ENCODE results near the gene MAPK6. TPM values are rescaled to one million over a fixed set of nuclear protein-coding genes. Genes with fewer than 3 reads are reported as not detected.
A peak's percentile ranks its signal among the peaks of the same experiment; 100 is the strongest.

MAPK6 gene
- total RNA-seq (2021; fragmentation: NEBNext Ultra II Directional; extraction: Animal tissue kit (Norgen Biotek cat#: 25700)) (108 and 115 TPM in 2 replicates), polyA plus RNA-seq (2011; rRNA removed) (15.4 and 22.6 TPM in 2 replicates), polyA minus RNA-seq (2011; rRNA and poly(A)+ RNA removed) (74.0 and 90.1 TPM in 2 replicates)
- polyA plus RNA-seq (2011; cell fraction: cytosol; rRNA removed) = 34.2 TPM
- polyA plus RNA-seq (2011; cell fraction: nucleus; rRNA removed) = 16.3 TPM
- polyA plus RNA-seq (2012, experiment 1 of 2) = 29.3 to 60.9 TPM (median 37.5 TPM) in 4 replicates
- 3.8 TPM for polyA plus RNA-seq (2012, experiment 2 of 2)
- 51.0 TPM for polyA plus RNA-seq (2013, experiment 1 of 2)
- 51.3 TPM for polyA plus RNA-seq (2013, experiment 2 of 2)
- polyA minus RNA-seq (2011; cell fraction: cytosol; rRNA and poly(A)+ RNA removed) = 53.2 TPM
- 46.9 TPM for polyA minus RNA-seq (2011; cell fraction: nucleus; rRNA and poly(A)+ RNA removed)
- long read RNA-seq, experiment 1, full-length matches to known transcripts = 22 of 114 reads
- long read RNA-seq, experiment 1, partial matches to known transcripts = 84 of 114 reads
- long read RNA-seq, experiment 1, other reads (novel, unspliced or antisense) = 8 of 114 reads
- long read RNA-seq, experiment 2, full-length matches to known transcripts = 44 of 96 reads
- long read RNA-seq, experiment 2, partial matches to known transcripts = 42 of 96 reads
- long read RNA-seq, experiment 2, other reads (novel, unspliced or antisense) = 10 of 96 reads

- no peak within 1 kb of the TSS for H3K23ac ChIP-seq (ENCODE audit: insufficient read length)
- H3K56ac ChIP-seq (replicated peaks; ENCODE audit: insufficient read length, low read depth, low read length) = peak within 1 kb of the TSS; percentile 74
- FAIRE-seq = no peak
- peaks cover 2 to 12% (median 4%) of the 10 kb centered on the region in 4 experiments; a peak in 5 of 7 replicates for H3K4me1 ChIP-seq (replicated peaks in 1 of 4; ENCODE audit: control insufficient read depth in 3 of 4, insufficient read depth in 4 of 4, low read length in 3 of 4)
- H2AK5ac ChIP-seq (ENCODE audit: low read depth, low read length) = no peak within 1 kb of the TSS
- H2BK15ac ChIP-seq (ENCODE audit: low read length) = peak within 1 kb of the TSS; percentile 46; the same call in 1 of the 2 replicates
- peak within 1 kb of the TSS; percentile 99 for H4K5ac ChIP-seq (ENCODE audit: insufficient read length, low read depth, low read length)
- H3K4ac ChIP-seq (replicated peaks; ENCODE audit: insufficient read length, low read depth, low read length) = no peak within 1 kb of the TSS
- H4K20me1 ChIP-seq (replicated peaks in 1 of 2; ENCODE audit: control insufficient read depth in 1 of 2, insufficient read depth in 2 of 2, low read length in 2 of 2) = peaks cover 2% of the 10 kb centered on the region in 2 experiments
- peak within 1 kb of the TSS; percentile 74 to 76 for H3K4me2 ChIP-seq (ENCODE audit: insufficient read depth in 1 of 2, low read depth in 2 of 2, low read length in 2 of 2)
- ChIA-PET CTCF (ENCODE audit: partially characterized antibody) (no interaction called here), POLR2A (ENCODE audit: partially characterized antibody) (interaction anchor here (0.6 to 2.6 kb wide), 10 partner anchors 12 to 450 kb away, joined by 3 to 15 read pairs (median 4); partner anchors contain the start of genes BCL2L10 and LEO1)
- no peak within 1 kb of the TSS for H2BK20ac ChIP-seq (ENCODE audit: low read length)
- no peaks in the 10 kb centered on the region for H3K23me2 ChIP-seq (ENCODE audit: low read depth, low read length)
- no peak within 1 kb of the TSS for H2BK120ac ChIP-seq (replicated peaks; ENCODE audit: low read depth, low read length)
- peak within 1 kb of the TSS; percentile 99 for H4K8ac ChIP-seq (ENCODE audit: extremely low read depth, insufficient read depth, low read length)
- H2BK12ac ChIP-seq (ENCODE audit: low read depth, low read length) = no peak within 1 kb of the TSS; the same call in 1 of the 2 replicates
- no peak within 1 kb of the TSS for H3K14ac ChIP-seq (ENCODE audit: insufficient read length)
- H4K91ac ChIP-seq (replicated peaks; ENCODE audit: insufficient read length, low read length) = peak within 1 kb of the TSS; percentile 82
- H2BK5ac ChIP-seq (ENCODE audit: low read depth, low read length) = peak within 1 kb of the TSS; percentile 91
- H3K9me3 ChIP-seq (ENCODE audit: insufficient read depth in 2 of 2, low read depth in 1 of 2, low read length in 1 of 2) = no peaks in the 10 kb centered on the region
- H3K4me3 ChIP-seq (ENCODE audit: extremely low read depth in 1 of 4, insufficient read depth in 2 of 4, low read depth in 3 of 4, low read length in 4 of 4) = peak within 1 kb of the TSS; percentile 76 to 96 (median 92)
- H3K18ac ChIP-seq (ENCODE audit: extremely low read depth, low read length) = peak within 1 kb of the TSS; percentile 90
- H3K9ac ChIP-seq (replicated peaks in 1 of 4; ENCODE audit: extremely low read depth in 1 of 4, low read depth in 3 of 4, low read length in 3 of 4) = peak within 1 kb of the TSS; percentile 90 to 99 (median 92)
- no peaks in the 10 kb centered on the region for H3K36me3 ChIP-seq (ENCODE audit: control insufficient read depth in 2 of 4, insufficient read depth in 4 of 4, low read length in 3 of 4)
- no peaks in the 10 kb centered on the region for H3K27me3 ChIP-seq (replicated peaks in 1 of 4; ENCODE audit: control insufficient read depth in 3 of 4, extremely low read depth in 1 of 4, insufficient read depth in 3 of 4, low read length in 3 of 4)
- WGBS, 2 experiments (ENCODE audit: extremely low coverage in 1 of 2, insufficient coverage in 1 of 2, insufficient read length in 1 of 2, insufficient replicate concordance in 2 of 2, low coverage in 1 of 2, low lambda C conversion rate in 2 of 2, missing lambda C conversion rate in 1 of 2) = 12% methylated on average over 30 of the region's 59 CpGs; no CpG with 5 or more reads in 1 of the 2 experiments
- H3K79me1 ChIP-seq (ENCODE audit: low read depth, low read length) = no peaks in the 10 kb centered on the region
- peak within 1 kb of the TSS; percentile 89 for H3K27ac ChIP-seq (ENCODE audit: low read depth, low read length)
- DNase-seq (ENCODE audit: low read depth in 1 of 2, low spot score in 2 of 2) = peak; percentile 73 to 95
- H2AFZ ChIP-seq (ENCODE audit: low read length) = peak within 1 kb of the TSS; percentile 87
- peaks cover 10 to 42% of the 10 kb centered on the region in 2 experiments for H3K79me2 ChIP-seq (ENCODE audit: control insufficient read depth in 1 of 2, insufficient read depth in 2 of 2, low read length in 2 of 2)
- TF ChIP-seq SRF (IDR thresholded peaks at IDR 0.05; ENCODE audit: low read depth, low read length) (no peak), SIX5 (IDR thresholded peaks at IDR 0.05; ENCODE audit: low read depth, low read length) (no peak), RBBP5 (IDR thresholded peaks at IDR 0.05; ENCODE audit: borderline replicate concordance, low read depth, low read length) (peak; percentile 79; the same call in 1 of the 2 replicates), RAD21 (IDR thresholded peaks at IDR 0.05 in 1 of 2, conservative IDR thresholded peaks at IDR 0.05 in 1 of 2; ENCODE audit: low read depth in 2 of 2, low read length in 2 of 2) (no peak), NRF1 (IDR thresholded peaks at IDR 0.05; ENCODE audit: low read depth, low read length) (no peak), CBX5 (IDR thresholded peaks at IDR 0.05; ENCODE audit: low read depth, low read length) (no peak), SP1 (IDR thresholded peaks at IDR 0.05; ENCODE audit: low read depth, low read length) (peak; percentile 70; the same call in 1 of the 2 replicates), TEAD4 (IDR thresholded peaks at IDR 0.05; ENCODE audit: low read depth, low read length) (peak; percentile 74), ASH2L (IDR thresholded peaks at IDR 0.05; ENCODE audit: low read length) (peak; percentile 70)
Measured at GRCh38 chr15:52018693-52019393, at the start of gene MAPK6. Gene MAPK6, plus strand, starts transcription at chr15:52019219. Its CDS starts 27,242 bp downstream, at chr15:52046461.

All from H1 (cell line).